ENCODE measurements around the gene CIDEA. TPM values are rescaled to one million over a fixed set of nuclear protein-coding genes. Genes with fewer than 3 reads are reported as not detected.
A peak's percentile ranks its signal among the peaks of the same experiment; 100 is the strongest.

The CIDEA gene
- total and polyA plus RNA-seq, 2 experiments from 2014 or later = not detected

GRCh38 chr18:12287684-12288402 lies 33.7 kb downstream of the CIDEA start:
- no peaks in the 10 kb centered on the region for H4K20me1 ChIP-seq (ENCODE audit: insufficient read depth)
- H3K9me2 ChIP-seq (ENCODE audit: insufficient read depth) = no peaks in the 10 kb centered on the region
- peak overlapping the region; percentile 84 for H3K9ac ChIP-seq
- H3K4me1 ChIP-seq (ENCODE audit: insufficient read depth) = peaks cover 11% of the 10 kb centered on the region
- no peaks in the 10 kb centered on the region for H3K36me3 ChIP-seq (ENCODE audit: low read depth)
- peak; percentile 96 for DNase-seq
- no peaks in the 10 kb centered on the region for H3K9me3 ChIP-seq (ENCODE audit: low read depth)
- peak overlapping the region; percentile 97 for H3K4me2 ChIP-seq (ENCODE audit: unreplicated experiment)
- H3K4me3 ChIP-seq = peak overlapping the region; percentile 73
- peak overlapping the region; percentile 82 for H2AFZ ChIP-seq
- H3K27ac ChIP-seq = peak overlapping the region; percentile 81
- H3K79me2 ChIP-seq (ENCODE audit: insufficient read depth) = no peaks in the 10 kb centered on the region
- in situ Hi-C loops (cut with MboI) = no loop called here
- 0 out of 2 replicates have a peak, but pooled peaks cover 6% of the 10 kb centered on the region for H3F3A ChIP-seq (ENCODE audit: insufficient read depth)
- TF ChIP-seq EZH2 (IDR thresholded peaks at IDR 0.05; ENCODE audit: insufficient read depth, poor library complexity, severe bottlenecking) (no peak), EZH2phosphoT487 (IDR thresholded peaks at IDR 0.05; ENCODE audit: insufficient read depth, low read depth) (no peak)
- no peaks in the 10 kb centered on the region for H3K27me3 ChIP-seq (replicated peaks; ENCODE audit: insufficient read depth)
- 2% methylated on average over 39 to 40 of the region's 41 CpGs for WGBS, 2 experiments (ENCODE audit: low coverage in 1 of 2, low lambda C conversion rate in 2 of 2, missing lambda C conversion rate in 2 of 2)

GRCh38 chr18:12288403-12288755 lies 34.2 kb downstream of the CIDEA start:
- Histone ChIP-seq H3K27me3 (replicated peaks; ENCODE audit: insufficient read depth) (no peaks in the 10 kb centered on the region), H3K4me2 (ENCODE audit: unreplicated experiment) (peak overlapping the region; percentile 97), H3K4me3 (peak overlapping the region; percentile 73), H3K9me3 (ENCODE audit: low read depth) (no peaks in the 10 kb centered on the region), H3K4me1 (ENCODE audit: insufficient read depth) (peaks cover 8% of the 10 kb centered on the region; the same call in 1 of the 2 replicates), H2AFZ (peak overlapping the region; percentile 82), H3F3A (ENCODE audit: insufficient read depth) (0 out of 2 replicates have a peak, but pooled peaks cover 6% of the 10 kb centered on the region), H3K27ac (peak overlapping the region; percentile 81), H3K79me2 (ENCODE audit: insufficient read depth) (no peaks in the 10 kb centered on the region), H4K20me1 (ENCODE audit: insufficient read depth) (no peaks in the 10 kb centered on the region), H3K9me2 (ENCODE audit: insufficient read depth) (no peaks in the 10 kb centered on the region), H3K36me3 (ENCODE audit: low read depth) (no peaks in the 10 kb centered on the region), H3K9ac (peak overlapping the region; percentile 84)
- DNase-seq = no peak
- 10 to 11% methylated on average over 10 of the region's 10 CpGs for WGBS, 2 experiments (ENCODE audit: low coverage in 1 of 2, low lambda C conversion rate in 2 of 2, missing lambda C conversion rate in 2 of 2)
- in situ Hi-C loops (cut with MboI) = no loop called here
- TF ChIP-seq EZH2 (IDR thresholded peaks at IDR 0.05; ENCODE audit: insufficient read depth, poor library complexity, severe bottlenecking) (no peak), EZH2phosphoT487 (IDR thresholded peaks at IDR 0.05; ENCODE audit: insufficient read depth, low read depth) (no peak)

GRCh38 chr18:12290086-12290485 lies 35.9 kb downstream of the CIDEA start:
- H4K20me1 ChIP-seq (ENCODE audit: insufficient read depth) = no peaks in the 10 kb centered on the region
- H3K9me2 ChIP-seq (ENCODE audit: insufficient read depth) = no peaks in the 10 kb centered on the region
- peaks cover 8% of the 10 kb centered on the region; the same call in 1 of the 2 replicates for H3K4me1 ChIP-seq (ENCODE audit: insufficient read depth)
- in situ Hi-C loops (cut with MboI) = no loop called here
- H3K27ac ChIP-seq = no peak overlapping the region
- H3K36me3 ChIP-seq (ENCODE audit: low read depth) = no peaks in the 10 kb centered on the region
- H3K79me2 ChIP-seq (ENCODE audit: insufficient read depth) = no peaks in the 10 kb centered on the region
- H3K4me2 ChIP-seq (ENCODE audit: unreplicated experiment) = no peak overlapping the region
- H3K27me3 ChIP-seq (replicated peaks; ENCODE audit: insufficient read depth) = no peaks in the 10 kb centered on the region
- WGBS, 2 experiments (ENCODE audit: low coverage in 1 of 2, low lambda C conversion rate in 2 of 2, missing lambda C conversion rate in 2 of 2) = 73 to 80% methylated on average over 2 of the region's 2 CpGs
- no peaks in the 10 kb centered on the region for H3K9me3 ChIP-seq (ENCODE audit: low read depth)
- 0 out of 2 replicates have a peak, but pooled peaks cover 6% of the 10 kb centered on the region for H3F3A ChIP-seq (ENCODE audit: insufficient read depth)
- no peak overlapping the region for H2AFZ ChIP-seq
- TF ChIP-seq EZH2phosphoT487 (IDR thresholded peaks at IDR 0.05; ENCODE audit: insufficient read depth, low read depth) = no peak
- TF ChIP-seq EZH2 (IDR thresholded peaks at IDR 0.05; ENCODE audit: insufficient read depth, poor library complexity, severe bottlenecking) = no peak
- H3K4me3 ChIP-seq = no peak overlapping the region
- DNase-seq = no peak
- H3K9ac ChIP-seq = no peak overlapping the region

- Histone ChIP-seq H3K27me3 (replicated peaks; ENCODE audit: insufficient read depth) (no peaks in the 10 kb centered on the region), H3K79me2 (ENCODE audit: insufficient read depth) (no peaks in the 10 kb centered on the region), H3K4me3 (no peak overlapping the region), H4K20me1 (ENCODE audit: insufficient read depth) (no peaks in the 10 kb centered on the region), H2AFZ (no peak overlapping the region), H3K4me2 (ENCODE audit: unreplicated experiment) (no peak overlapping the region), H3F3A (ENCODE audit: insufficient read depth) (0 out of 2 replicates have a peak, but pooled peaks cover 6% of the 10 kb centered on the region), H3K9ac (no peak overlapping the region), H3K9me2 (ENCODE audit: insufficient read depth) (no peaks in the 10 kb centered on the region), H3K36me3 (ENCODE audit: low read depth) (no peaks in the 10 kb centered on the region), H3K9me3 (ENCODE audit: low read depth) (no peaks in the 10 kb centered on the region), H3K4me1 (ENCODE audit: insufficient read depth) (peaks cover 13% of the 10 kb centered on the region), H3K27ac (no peak overlapping the region)
- no peak for TF ChIP-seq EZH2phosphoT487 (IDR thresholded peaks at IDR 0.05; ENCODE audit: insufficient read depth, low read depth)
- TF ChIP-seq EZH2 (IDR thresholded peaks at IDR 0.05; ENCODE audit: insufficient read depth, poor library complexity, severe bottlenecking) = no peak
- 93% methylated on average over 6 of the region's 6 CpGs for WGBS, 2 experiments (ENCODE audit: low coverage in 1 of 2, low lambda C conversion rate in 2 of 2, missing lambda C conversion rate in 2 of 2)
- DNase-seq = no peak
- in situ Hi-C loops (cut with MboI) = no loop called here
Measured at GRCh38 chr18:12291161-12291560, 37.0 kb downstream of the CIDEA start.

Measured in GM23248 (cell line).